ENCODE data around the gene C20orf204.

- TF ChIP-seq CTCF (IDR thresholded peaks at IDR 0.05; ENCODE audit: poor library complexity, severe bottlenecking) (peak; percentile 30), EZH2 (IDR thresholded peaks at IDR 0.05; ENCODE audit: borderline replicate concordance, insufficient read depth, low read length, poor library complexity, severe bottlenecking) (no peak), REST (IDR thresholded peaks at IDR 0.05; ENCODE audit: borderline replicate concordance) (no peak), EP300 (conservative IDR thresholded peaks at IDR 0.05; ENCODE audit: poor library complexity, severe bottlenecking) (peak; percentile 50), RAD21 (conservative IDR thresholded peaks at IDR 0.05) (peak; percentile 12)
Observed at GRCh38 chr20:64062596-64063388, 26.8 kb downstream of the C20orf204 start, which contains the start of gene TCEA2.

Data from neural cell (in vitro differentiated cells).